ENCODE measurements around the gene ABCC8.

Gene ABCC8

DNA sequence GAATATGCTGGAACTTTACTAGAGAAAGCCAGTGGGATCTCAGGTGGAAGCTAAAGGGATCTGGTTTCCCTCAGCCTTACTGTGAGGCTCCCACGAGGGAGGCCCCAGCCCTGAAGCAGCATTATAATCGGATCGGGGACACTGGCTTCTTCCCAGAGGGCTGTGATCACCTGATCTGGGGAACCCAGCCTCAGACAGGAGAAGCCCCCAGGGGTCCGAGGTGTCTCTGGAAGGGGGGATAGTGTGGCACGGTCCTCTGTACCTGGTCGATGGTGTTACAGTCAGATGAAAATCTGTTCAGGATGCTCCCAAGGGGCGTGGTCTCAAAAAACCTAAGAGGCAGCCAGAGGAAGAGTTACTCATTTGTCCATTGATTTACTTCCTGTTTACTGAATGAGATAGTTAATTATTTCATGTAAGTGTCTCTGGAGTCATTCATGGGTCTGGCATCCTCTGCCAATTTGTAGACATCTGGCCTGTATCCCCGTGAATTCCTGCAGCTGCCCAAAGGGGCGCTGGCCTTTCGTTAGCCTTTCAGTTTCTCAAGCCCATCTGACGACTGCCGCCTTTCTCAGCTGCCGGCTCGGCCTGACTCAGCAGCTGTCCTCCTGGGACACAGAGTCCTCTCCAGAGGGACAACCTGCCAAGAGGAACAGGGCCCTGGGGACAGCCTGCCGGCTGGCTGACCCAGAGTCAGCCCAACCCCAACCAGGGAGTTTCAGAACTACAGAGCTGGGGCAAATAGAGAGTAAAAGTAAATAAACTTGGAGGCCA, 71.2 kb downstream of the ABCC8 start:
- no peak for DNase-seq (ENCODE audit: low read depth in 3 of 3)

DNA sequence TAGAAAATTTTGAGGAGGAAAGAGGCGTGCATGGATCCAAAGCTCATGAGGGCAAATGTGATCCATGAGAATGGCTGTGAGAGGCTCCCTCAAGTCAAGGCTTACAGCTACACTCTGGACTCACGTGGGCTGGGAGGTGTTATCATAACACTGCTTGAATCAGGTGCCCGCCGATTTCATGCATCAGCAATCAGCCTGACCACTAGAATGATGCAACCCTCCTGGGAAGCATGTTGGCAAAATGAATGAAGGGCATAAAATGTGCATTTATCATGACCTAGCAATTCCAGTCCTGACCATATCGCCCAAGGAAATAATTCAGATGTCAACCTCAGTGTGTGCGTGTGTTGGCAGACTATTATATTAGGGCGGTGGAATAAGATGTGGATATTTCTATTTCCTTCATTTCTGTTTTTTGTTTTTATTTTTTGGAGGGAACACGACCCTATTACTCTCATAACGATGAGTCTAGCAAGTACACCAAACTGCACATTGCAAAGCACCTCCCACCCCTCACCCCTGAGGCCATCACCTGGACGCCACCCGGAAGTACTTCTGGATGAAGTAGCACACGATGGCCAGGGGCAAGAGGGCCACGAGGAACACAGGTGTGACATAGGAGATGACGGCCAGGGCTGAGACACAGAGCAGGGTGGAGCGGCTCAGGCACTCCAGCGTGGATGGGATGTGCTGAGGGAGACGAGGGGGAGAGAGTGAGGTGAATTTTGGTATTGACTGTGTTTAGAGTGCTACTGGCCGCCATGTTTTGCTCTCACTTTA, 72.5 kb downstream of the ABCC8 start:
- DNase-seq (ENCODE audit: low read depth in 3 of 3) = no peak

DNA sequence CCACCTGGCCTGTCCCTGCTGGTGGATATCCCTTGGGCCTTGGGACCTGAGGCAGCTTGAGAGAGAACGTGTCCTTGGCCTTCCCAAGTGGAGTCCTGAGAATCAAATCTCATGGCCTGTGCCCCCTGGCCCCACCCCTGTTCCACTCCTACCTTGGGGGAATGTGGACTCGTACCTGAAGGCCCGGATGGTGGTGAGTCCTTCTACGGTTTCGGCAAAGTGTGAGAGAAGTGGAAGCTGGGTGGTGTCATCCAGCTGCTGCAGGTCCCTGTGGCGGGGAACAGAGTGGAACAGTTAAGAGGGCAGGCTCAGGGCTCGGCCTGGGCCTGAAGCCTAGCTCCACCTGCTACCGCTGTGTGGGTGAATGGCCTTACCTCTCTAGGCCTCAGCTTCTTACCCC, 74.2 kb downstream of the ABCC8 start:
- DNase-seq (ENCODE audit: low read depth in 3 of 3) = no peak

DNA sequence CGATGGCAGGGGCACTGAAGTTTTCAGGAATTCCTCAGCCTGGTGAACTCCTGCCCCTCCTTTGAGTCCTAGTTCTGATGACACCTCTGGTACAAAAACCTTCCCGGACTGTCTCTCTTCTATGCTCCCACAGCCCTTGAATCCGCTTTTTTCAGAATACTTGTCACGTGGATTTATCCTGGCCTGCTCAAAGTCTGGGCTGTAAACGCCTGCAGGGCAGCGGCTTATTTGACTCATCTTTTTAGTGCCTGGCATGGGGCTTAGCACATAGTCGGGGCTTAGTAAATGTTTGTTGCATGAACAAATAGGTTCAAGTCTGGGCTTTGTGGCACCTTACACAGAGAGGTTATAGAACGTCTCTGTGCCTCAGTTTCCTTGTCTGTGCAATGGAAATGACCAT, 74.8 kb downstream of the ABCC8 start:
- DNase-seq (ENCODE audit: low read depth in 3 of 3) = no peak

DNA sequence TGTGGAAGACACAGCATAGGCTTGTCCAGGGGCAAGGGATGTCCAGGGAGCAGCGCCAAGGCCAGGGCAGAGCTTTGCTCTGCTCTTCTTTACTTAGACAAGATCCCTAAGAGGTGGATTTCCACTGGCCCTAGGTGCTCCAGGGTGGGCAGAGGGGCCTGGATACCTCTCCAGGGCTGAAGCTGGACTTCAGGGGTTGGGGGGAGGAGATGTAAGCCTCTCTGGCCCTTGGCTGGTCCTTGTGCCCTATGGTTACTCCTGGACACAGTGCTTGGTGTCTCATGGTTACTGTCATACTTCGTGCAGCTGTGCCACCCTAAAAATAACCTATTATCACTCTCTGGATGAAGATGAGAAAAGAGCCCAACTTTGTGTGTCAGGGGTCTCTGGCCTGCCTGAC, 75.3 kb downstream of the ABCC8 start:
- no peak for DNase-seq (ENCODE audit: low read depth in 3 of 3)

DNA sequence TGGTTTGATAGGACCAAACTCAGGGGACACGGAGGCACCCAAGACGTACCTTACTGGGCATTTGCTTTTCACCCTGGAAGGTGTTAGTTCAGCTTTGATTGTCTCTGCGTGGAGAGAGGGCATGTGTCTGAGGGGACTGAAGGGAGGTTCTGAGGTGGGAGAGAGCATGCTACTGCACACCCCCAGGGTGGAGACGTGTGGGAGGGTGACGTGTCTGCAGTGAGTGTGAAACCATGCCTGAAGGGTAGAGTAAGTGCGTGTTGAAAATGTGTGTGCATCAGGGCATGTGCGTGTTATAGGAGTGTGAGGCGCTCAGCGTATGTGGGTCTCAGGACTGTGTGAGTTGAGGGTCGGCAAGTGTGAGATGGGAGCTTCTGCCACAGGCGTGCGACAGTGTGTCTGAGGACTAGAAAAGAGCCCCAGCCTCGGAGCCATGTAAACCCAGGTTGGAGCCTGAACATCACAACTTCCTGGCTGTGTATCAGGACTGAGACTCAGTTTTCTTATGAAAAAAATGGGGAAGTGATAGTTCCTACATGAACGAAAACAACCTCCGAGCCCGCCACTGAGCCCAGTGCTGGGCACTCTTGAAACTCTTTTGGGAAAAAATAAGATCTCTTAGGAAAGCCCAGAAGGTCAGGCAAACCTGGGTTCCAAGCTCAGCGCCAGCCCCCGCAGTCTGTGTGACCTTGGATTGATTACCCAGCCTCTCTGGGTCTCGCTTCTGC, 76.4 kb downstream of the ABCC8 start:
- no peak for DNase-seq (ENCODE audit: low read depth in 3 of 3)

DNA sequence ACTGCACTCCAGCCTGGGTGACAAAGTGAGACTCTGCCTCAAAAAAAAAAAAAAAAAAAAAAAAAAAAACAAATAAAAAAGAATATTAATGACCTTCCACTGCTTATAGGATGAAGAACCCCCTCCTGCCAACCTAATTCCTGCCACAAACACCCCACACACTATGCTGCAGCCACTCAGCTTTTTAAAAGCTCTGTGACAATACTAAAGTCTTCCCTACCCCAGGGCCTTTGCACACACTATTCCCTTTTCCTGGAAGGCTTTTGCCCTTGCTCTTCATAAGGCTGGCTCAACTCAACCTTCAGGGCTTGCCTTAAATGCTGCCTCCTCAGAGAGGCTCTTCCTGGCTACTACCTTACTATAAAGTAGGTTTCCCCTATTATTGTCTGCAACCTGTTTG, 77.4 kb downstream of the ABCC8 start:
- DNase-seq (ENCODE audit: low read depth in 3 of 3) = no peak

DNA sequence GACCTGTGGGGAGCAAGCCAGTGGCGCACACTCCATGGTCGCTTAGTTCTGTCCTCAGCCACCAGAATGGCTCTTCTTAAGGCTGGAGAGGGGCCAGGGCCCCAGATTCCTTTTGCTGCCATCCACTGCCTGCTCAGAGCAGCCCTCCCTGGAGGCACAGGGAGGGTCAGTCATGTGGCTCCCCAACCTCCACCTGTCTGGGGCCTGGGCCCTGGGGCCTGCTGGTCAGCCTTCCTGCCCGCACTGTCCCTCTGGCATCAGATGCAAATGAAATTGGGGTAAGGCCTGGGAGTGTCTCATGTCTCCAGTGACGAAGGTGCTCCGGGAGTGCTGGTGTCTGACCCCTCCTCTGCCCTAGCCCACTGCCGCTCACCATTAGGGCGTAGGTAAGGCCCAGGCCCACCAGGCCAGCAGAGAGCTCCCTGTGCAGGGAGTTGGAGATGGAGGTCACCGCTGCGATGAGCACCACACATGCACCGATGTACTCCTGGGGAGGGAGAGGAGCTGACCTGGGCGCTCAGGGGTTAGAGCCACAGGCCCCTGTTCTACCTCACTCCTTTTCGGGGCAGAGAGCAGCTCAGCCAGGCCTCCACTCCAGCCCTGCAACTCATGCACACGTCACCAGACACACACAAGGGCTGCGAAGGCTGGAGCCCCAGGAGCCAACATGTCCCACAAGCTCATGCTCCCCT, 79.2 kb downstream of the ABCC8 start:
- no peak for DNase-seq (ENCODE audit: low read depth in 3 of 3)

DNA sequence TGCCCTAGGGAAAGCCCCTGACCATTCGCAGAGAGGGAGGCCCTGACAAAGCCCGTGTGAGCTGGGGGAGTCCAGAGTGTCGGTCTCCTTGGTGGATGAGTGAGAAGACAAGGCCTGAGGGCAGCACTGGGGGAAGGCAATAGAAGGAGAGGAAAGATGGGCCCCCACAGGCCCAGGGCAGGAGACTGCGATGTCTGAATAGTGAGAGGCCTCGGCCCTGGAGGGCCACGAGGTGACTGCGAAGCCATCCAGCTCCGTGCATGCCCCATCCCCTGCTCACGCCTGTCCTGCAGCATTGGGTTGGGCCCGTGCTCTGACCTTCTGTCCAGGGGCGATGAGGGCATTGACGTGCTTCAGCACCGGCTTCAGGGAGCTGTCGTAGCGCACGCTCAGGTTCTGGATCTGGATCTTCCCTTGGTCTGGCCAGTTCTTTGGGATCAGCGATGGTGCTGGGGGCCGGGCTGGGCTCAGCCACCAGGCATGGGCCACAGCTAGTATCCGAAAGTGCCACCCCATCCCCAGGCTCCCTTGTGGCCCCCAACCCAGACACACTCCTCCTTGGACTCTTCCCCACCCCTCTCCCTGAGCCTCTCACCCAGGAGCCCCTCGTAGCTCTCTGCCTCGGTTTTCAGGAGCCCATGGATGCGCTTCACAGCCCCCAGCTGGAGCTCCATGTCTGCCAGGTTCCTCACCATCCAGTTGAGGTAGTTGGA, 79.9 kb downstream of the ABCC8 start:
- no peak for DNase-seq (ENCODE audit: low read depth in 3 of 3)

DNA sequence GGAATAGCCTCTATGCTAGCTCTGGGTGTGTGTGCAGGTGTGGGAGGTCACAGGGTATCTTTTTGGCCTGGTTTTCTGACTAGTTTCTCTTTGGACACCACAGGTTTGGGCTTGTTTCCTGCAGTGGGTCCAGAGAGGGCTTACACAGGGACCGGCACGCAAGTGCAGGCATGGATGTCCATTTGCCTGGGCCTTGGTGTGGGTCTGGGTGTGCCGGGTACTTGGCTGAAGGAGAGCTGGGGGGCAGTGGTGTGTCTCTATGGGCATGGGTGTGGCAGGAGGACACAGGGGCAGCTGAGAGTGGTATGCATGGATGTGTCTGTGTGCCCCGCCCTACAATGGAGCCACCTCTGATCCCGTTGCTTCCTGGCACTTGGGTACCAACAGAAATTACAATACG, 80.7 kb downstream of the ABCC8 start:
- DNase-seq (ENCODE audit: low read depth in 3 of 3) = no peak

DNA sequence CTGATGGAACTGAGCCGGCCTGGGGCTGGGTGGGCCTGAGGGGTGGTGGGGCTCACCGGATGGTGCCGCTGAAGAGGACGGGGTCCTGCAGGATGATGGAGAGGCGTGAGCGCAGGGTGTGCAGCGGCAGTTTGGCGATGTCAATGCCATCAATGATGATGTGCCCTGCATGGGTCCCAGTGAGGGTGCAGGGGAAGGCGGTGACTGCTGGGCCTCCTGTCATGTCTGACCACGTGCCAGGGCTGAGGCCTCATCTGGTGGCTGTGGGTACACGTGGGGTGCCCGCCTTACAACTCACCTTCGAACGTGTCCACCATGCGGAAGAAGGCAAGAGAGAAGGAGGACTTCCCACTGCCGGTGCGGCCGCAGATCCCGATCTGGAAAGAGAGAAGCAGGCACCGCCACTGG, 81.1 kb downstream of the ABCC8 start:
- no peak for DNase-seq (ENCODE audit: low read depth in 3 of 3)

DNA sequence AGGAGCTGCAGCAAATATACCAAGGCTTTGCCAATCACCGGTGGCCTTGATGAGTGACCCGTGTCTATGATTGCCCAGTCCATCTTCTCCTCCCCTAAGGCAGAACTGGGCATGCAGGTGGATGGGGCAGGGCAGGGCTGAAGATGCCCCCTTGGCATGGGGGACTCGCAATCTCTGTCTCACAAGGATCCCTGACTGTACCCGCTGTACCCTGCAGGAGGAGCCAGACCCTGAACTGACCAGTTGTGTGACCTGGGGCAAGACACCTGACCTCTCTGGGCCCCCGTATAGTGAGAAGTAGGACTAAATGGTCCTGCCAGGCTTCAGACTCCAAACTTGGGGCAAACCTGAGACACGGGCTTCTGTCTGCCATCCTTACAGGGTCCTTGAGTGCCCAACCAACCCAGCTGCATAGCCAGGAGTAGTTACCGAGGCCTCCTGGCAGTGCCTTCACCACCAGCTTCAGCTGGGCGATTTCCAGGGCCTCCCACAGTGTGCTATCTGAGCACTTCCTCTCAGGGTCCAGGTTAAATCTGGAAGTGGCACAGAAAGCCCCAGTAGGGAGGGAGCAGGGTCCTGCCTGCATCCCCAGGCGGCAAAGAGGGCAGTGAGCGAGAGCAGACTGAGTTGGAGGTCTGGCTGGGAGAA, 81.8 kb downstream of the ABCC8 start:
- no peak for DNase-seq (ENCODE audit: low read depth in 3 of 3)

DNA sequence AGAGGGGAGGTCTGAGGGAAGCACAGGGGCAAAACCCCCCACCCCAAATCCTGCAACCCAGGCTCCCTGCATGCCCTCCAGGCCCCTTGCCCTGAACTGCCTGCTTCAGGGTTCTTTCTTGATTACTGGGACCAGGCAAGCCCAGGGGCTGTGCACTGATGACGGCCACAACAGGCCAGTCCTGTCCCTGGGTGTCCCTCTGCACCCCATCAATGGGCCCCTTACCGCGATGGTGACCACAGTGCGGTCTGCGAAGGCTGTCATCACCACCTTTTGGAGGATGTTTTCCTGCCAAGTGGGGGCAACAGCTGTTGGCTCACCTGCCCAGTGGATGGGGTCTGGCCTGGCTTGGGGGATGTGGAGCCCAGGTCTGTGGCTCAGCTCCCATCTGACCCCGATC, 83.2 kb downstream of the ABCC8 start:
- no peak for DNase-seq (ENCODE audit: low read depth in 3 of 3)

DNA sequence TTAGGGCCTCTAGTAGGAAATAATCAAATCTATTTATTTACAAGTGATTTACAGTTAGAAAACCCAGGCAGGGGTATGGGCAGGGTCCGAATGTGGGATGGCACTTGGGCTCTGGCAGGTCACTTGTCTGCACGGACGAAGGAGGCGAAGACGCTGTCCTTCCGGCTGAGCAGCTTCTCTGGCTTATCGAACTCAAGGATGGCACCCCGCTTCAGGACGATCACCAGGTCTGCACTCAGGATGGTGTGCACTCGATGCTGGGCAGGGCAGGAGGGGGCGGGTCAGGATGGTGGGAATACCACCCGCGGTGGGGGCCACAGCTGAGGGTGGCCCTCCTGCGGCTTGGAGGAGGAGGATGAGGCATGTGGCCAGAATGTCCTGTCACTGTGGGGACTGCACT, 83.8 kb downstream of the ABCC8 start:
- no peak for DNase-seq (ENCODE audit: low read depth in 3 of 3)

DNA sequence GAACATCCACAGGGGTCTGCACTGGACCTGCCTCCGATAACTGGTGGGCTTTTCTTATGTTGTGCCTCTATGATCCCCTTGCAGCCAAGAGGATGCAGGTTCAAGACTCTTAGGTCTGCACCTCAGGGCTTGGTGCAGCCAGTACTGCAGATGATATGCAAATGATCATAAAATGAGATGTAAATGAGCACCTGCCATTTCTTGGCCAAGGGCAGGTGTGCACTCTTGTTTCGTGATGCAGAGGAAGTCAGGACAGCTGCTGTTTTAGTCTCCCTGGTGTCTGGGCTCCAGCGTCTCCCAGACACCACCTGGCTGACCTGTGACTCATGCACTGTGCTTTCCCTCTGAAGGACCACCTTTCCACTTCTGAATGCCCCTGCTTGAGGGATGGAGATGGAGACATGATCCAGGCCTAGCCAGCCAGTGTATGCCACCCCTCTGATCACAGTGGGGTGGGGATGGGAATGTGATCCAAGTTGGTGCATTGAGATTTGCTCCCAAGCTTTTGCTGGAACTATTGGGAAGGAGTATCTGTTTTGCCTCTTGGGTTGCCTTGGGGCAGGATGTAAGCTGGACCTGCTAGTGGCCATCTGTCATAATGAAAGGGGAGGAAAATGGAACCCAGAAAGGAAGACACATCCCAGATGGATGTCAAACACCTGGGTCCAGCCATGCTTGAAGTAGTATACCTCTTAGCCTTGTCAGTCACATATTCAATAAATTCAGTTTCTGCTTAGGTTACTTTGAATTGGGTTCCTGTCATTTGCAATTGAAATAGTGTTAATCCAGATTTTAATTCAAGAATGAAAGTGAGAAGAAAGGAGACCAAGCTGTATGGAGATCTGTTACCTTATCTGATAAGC, 84.9 kb downstream of the ABCC8 start:
- DNase-seq (ENCODE audit: low read depth in 3 of 3) = no peak

DNA sequence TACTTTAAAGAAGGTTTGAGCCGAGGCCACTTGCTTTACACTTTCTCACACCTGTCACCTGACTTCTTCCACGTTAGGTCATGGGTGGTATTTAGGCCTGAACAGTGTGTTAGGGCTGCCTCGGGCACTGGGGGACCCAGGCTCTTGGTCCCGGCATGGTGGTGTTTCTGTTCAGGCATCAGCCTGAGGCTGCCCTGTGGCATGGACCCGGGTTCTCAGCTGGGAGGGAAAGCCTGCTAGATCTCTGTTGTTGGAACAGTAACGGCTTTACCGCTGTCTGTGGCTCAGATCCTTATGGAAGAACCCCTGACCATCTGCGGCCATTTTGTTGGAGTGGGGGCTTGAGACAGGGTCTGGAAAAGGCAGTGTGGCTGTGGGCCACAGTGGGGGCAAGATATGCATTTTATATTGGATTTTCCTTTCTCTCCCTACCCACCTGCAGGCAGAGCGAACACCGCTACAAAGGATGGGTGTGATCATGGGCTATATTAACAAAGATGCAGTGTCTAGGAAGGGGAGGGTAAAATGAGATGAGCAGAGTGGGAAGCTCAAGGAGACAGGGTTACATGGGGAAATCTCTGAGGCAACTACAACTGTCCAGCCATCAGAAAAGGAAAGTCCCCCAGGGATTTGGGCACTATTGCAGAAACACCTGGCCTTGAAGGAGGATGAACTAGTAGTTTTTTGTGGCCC, 86.5 kb downstream of the ABCC8 start:
- DNase-seq (ENCODE audit: low read depth in 3 of 3) = no peak

DNA sequence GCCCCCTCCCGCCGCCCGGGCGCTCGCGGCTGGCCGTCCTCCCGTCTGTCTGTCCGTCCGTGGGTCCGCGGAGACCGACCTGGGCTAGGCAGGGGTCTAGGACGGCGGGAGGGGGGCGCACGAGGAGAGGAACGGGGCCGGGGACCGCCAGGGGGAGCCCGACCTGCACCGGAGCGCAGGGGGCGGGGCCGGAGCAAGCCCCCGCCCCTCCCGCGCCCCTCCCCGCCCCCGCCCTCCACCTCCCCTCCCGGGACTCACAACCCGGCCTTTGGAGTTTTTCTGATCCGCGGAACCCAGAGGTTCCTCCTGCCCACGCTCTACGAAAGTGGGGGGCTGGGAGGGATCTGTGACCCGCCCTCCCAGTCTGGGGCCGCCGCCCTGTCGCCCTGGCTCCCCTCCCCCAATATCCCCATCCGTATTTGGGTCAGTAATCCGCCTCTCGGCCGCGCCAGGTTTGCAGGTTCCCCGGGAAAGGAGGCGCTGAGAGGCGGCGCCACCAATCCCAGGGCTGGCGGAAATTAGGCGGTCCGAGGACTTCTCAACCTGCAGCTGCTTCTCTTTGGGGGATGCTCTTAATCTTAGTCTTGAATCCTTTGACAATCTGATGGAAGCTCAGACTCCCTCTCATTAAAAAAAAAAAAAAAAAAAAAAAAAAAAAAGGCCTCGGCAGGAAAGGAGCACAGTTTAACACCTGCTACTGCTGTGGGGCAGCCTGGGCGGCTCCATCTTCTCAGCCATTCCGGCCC, 87.3 kb downstream of the ABCC8 start:
- DNase-seq (ENCODE audit: low read depth in 3 of 3) = peak; percentile 45 to 78 (median 57)

DNA sequence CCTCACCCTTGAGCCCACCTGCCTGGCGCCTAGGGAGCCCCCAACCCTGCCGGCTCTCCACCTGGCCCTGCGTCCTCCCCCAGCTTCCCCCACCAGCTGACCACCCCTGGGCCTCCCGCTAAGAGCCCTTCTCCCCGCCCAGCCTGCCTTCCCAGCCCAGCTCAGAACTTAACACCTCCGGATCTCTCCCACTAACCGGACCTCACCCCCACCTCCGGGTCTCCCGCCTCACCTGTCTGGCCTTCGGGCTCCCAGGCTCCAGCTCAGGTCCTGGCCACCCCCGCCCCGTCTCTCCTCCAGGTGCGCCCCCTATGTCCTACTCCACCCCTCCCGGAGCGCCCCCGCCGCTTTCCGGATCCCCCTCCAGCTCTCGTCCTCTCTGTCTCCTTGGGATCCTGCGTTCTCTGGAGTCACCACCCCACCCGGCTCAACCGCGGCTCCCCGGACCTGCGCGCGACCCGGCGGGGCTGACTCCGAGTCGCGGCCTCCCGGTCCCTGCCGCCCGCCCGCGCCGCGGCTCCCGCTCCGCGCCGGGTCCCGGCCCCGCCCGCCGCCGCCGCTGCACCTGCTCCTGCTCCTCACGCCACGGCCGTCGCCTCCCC, 87.9 kb downstream of the ABCC8 start, which contains the start of gene KCNJ11:
KCNJ11 (minus strand) TSS at position 51 of the 602 bp plus-strand sequence. CDS start 568 bp downstream, outside the sequence.
- DNase-seq (ENCODE audit: low read depth in 3 of 3) = no peak
